GM13976 (cell line): Measurements from ENCODE around the gene OGA.

Source experiments
- DNase-seq: peaks from one replicate; pipeline ENCODE4 v3.0.0; 2012; ENCODE audit warnings: low spot score
- in situ Hi-C: fragments of 300-500 bp; cut with MboI; formaldehyde crosslinking; loops from one replicate; pipeline ENCODE4 v1.12.0; 2022; ENCODE audit warnings: low sequenced_read_pairs, mixed read lengths, inconsistent platforms; ENCODE audit not compliant: unreplicated experiment
- TF ChIP-seq, protein P1 (sequence below): IDR thresholded peaks from 2 replicates; pipeline ENCODE4 v1.5.1; 2012; ENCODE audit warnings: borderline replicate concordance, mild to moderate bottlenecking; ENCODE audit not compliant: insufficient read depth; ENCODE audit errors: extremely low read depth, missing control alignments, control extremely low read depth

Gene OGA

DNA sequence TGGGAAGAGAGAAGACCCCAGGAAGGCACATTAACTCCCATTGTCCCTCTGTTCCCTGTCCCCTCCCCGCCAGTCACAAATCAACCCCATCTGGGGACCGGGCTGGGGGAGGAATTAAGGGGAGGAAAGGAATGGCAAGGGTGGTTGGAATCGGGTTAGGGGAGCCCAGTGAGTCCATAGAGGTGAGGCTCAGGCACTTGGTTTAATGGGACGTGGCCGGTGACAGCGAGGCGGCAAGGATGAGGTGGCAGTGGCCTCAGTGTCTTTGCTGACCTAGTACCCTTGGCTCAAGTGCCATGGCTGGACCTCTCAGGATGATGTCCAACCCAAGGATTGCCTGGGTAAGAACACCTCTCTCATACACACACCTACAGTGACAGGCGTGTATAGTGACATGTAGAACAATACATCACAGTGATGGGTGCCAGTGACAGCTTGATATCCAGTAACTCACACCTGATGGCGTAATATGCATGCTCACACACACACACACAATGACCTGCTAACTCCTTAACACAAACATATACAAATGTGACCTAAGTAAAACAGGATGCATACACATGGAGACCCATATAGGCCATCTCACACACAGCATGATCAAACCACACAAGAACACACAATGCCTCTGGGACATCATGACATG is 13.0 kb upstream of the OGA start:
- in situ Hi-C loops, result no loop called here
- no peak for DNase-seq
- TF ChIP-seq, protein P1, sequence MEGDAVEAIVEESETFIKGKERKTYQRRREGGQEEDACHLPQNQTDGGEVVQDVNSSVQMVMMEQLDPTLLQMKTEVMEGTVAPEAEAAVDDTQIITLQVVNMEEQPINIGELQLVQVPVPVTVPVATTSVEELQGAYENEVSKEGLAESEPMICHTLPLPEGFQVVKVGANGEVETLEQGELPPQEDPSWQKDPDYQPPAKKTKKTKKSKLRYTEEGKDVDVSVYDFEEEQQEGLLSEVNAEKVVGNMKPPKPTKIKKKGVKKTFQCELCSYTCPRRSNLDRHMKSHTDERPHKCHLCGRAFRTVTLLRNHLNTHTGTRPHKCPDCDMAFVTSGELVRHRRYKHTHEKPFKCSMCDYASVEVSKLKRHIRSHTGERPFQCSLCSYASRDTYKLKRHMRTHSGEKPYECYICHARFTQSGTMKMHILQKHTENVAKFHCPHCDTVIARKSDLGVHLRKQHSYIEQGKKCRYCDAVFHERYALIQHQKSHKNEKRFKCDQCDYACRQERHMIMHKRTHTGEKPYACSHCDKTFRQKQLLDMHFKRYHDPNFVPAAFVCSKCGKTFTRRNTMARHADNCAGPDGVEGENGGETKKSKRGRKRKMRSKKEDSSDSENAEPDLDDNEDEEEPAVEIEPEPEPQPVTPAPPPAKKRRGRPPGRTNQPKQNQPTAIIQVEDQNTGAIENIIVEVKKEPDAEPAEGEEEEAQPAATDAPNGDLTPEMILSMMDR, result no peak

DNA sequence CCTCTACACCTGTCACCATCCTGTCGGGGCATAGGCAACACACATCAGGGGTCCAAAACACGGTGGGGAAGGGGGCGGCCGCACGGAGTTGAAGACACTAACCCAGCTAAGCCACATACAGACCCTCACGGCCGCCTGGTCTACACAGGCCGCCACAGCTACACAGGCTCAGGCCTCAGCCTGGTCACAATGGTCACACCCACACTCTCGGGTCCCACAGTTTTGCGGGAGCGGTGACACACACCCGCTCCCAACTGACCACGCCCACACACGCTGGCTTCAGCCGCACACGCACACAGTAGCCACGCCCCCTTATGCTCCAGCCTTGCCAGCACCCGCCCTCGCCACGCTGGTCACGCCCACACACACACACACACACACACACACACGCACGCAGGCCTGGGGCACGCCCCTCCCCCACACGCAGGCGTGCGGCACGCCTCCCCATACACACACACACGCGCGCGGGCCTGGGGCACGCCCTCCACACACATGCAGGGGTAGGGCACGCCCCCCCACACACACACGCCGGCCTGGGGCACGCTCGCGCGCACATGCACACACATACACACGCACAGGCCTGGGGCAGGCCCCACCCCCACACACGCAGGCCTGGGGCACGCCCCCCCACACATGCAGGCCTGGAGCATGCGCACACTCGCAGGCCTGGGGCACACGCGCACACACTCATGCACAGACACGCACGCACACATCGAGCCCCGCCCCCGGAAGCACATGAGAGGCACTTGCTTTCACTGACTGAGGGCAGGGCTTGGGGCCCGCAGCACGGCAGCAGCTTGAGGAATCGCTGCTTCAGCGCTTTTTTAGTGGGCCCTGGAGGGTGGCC is 12.3 kb upstream of the OGA start:
- peak; percentile 90 for DNase-seq
- TF ChIP-seq, protein P1, result no peak
- in situ Hi-C loops, result no loop called here

DNA sequence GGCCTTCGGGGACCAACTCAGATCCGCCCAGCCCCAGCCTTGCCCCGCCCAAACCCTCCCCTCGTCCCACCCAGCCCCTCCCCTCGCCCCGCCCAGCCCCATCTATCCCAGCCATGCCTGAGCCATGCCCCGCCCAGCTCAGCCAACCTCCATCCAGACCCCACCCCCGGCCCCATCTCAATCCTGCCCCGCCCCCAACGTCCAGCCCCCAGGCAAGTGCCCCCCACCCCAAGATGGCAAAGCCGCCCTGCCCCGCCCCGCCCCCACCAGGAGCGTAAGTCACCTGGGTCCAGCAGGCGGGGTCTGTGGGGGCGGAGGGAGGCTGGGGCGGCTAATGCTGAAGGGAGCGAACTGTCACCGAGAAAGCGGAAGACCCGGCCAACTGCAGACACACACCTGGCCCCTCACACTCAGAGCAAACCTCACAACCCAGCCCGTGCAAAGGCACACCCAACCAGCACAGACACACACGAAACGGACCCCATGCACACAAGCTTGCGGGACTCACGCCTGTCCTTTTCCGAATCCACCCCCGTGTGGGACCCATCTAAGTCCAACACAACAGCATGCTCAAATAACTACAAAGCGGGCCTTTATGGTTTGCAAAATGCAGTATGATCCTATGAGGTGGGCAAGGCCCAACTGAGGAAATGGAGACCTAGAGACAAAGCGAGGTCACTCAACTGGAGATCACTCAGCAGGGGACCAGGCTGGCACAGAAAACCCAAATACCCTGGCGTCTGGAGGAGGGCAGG is 11.5 kb upstream of the OGA start:
- DNase-seq, result peak; percentile 97

DNA sequence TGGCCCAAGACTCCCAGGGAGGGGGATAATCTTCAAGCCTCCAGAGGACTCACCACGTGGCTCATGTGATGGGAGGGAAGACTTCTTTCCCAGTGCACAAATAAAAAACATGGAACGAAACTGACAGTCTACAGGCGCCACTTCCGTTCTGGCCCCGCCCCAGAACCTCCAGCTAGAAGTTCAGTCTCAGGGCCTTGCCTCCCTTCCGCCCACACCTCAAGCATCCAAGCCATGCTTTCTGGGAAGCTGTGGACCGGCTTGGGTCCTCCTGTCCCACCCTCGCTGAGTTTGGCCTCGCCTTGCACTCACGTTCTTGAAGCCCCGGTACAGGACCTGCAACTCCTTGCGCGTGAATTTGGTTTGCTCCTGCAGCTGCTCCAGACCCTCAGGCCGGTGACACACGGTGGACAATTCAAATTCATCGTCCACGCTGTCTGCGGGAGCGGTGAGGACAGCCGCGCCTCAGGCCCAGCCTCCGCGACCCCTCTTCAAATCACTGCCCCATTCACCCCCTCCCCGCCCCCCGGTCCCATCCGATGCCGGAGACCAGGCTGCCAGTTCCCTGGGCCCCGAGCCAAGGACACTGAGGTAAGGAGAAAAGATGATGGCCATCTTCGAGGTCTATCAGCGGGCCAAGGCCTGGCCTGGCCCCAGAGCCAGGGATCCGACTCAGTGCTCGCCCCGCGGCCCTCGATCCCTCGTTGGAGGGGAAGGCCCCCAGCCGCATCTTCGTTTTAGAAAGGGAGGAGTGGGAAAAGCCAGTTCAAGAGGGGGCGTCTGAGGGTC is 10.7 kb upstream of the OGA start:
- TF ChIP-seq, protein P1, result no peak
- in situ Hi-C loops, result no loop called here
- no peak for DNase-seq

More for the DNA sequence above, 11.5 kb upstream of the OGA start:
- in situ Hi-C loops, result no loop called here
- TF ChIP-seq, protein P1, result no peak

DNA sequence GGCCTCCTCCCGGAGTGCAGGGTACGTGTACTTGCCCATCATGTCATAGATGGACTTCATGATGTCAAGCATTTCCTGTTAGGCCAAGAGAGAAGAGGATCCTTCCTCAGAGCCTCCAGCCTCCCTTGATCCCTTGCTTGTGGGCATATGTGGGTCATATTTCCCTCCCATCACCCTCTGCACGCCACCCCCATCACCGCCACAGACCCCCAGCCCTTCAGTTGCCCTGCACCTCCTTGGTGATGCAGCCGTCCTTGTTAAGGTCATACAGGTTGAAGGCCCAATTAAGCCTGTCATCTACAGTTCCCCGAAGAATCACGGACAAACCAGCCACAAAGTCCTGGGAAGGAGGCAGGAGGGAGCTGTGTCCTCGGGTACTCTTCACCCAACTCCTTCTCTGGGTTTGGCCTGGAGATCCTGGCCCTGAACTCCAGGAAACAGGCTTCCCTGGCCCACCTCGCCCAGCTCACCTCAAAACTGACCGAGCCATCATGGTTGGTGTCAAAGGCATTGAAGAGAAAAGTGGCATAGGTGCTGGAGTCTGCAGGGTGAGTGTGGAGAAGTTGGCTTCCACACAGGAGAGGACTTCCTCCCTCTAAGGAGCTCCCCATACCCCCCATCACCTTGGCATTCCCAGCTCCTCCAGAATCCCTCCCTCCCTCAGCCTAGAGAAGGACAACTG is 9.8 kb upstream of the OGA start:
- no peak for DNase-seq
- TF ChIP-seq, protein P1, result no peak
- in situ Hi-C loops, result no loop called here
